HEK293 (cell line): ENCODE measurements around the gene SLC33A1.
A peak's percentile ranks its signal among the peaks of the same experiment; 100 is the strongest.
"Not testable (repeated sequence)": the region's sequence is repeated elsewhere in the genome, so short reads cannot be mapped to it uniquely, and the experiment has no call there.

Source experiments
- CTCF ChIA-PET: fragments of 350-600 bp; formaldehyde crosslinking; extraction: SDS; loops from one replicate; lab custom pipeline; 2021; ENCODE audit warnings: antibody characterized with exemption; lab: Yijun Ruan, JAX
- POLR2A ChIA-PET: fragments of 300-600 bp; formaldehyde crosslinking; extraction: SDS; loops from one replicate; lab custom pipeline; 2020; ENCODE audit warnings: antibody characterized with exemption, inconsistent platforms; lab: Yijun Ruan, JAX
- H3K27ac ChIP-seq: fragments of 200-500 bp; sonication (Bioruptor generic); 2 replicates; pipeline ENCODE4 v1.5.1; 2014; ENCODE audit warnings: low read depth, low read length, control low read depth, inconsistent platforms; ENCODE audit errors: extremely low read depth
- H3K36me3 ChIP-seq, 2 experiments: fragments of 200-500 bp in 1 of 2; sonication (Bioruptor generic) in 1 of 2; 1 replicate in 1 of 2; 2 replicates in 1 of 2; pipeline ENCODE4 v1.5.1; 2014 to 2017; ENCODE audit warnings: inconsistent platforms in 2 of 2, low read length in 2 of 2; ENCODE audit not compliant: control insufficient read depth in 2 of 2, insufficient read depth in 1 of 2
- H3K4me1 ChIP-seq: fragments of 200-500 bp; sonication (Bioruptor generic); 2 replicates; pipeline ENCODE4 v1.5.1; 2014; ENCODE audit warnings: mild to moderate bottlenecking, low read length, inconsistent platforms; ENCODE audit not compliant: control insufficient read depth, insufficient read depth
- H3K4me3 ChIP-seq: 2 replicates; pipeline ENCODE4 v1.5.1; 2011; ENCODE audit warnings: low read depth, mild to moderate bottlenecking, control low read depth, low read length, moderate library complexity
- H3K9me3 ChIP-seq: fragments of 200-500 bp; sonication (Bioruptor generic); 2 replicates; pipeline ENCODE4 v1.5.1; 2014; ENCODE audit warnings: low read depth, low read length, inconsistent platforms; ENCODE audit not compliant: control insufficient read depth, insufficient read depth
- IKZF3 ChIP-seq: fragments of 450-650 bp; IDR thresholded peaks from 2 replicates; pipeline ENCODE4 v1.5.0; 2018; ENCODE audit warnings: missing biosample characterization, mild to moderate bottlenecking, missing genetic modification characterization, moderate library complexity
- KLF1 ChIP-seq: fragments of 450-650 bp; formaldehyde crosslinking; IDR thresholded peaks from 2 replicates; pipeline ENCODE4 v1.5.1; 2016; ENCODE audit warnings: missing biosample characterization, missing genetic modification characterization
- KLF8 ChIP-seq: fragments of 450-650 bp; formaldehyde crosslinking; IDR thresholded peaks from 2 replicates; pipeline ENCODE4 v1.5.1; 2016; ENCODE audit warnings: missing biosample characterization, missing genetic modification characterization
- PBX3 ChIP-seq: sonication (generic); formaldehyde crosslinking; IDR thresholded peaks from 2 replicates; pipeline ENCODE4 v1.8.1; 2022; ENCODE audit warnings: mild to moderate bottlenecking, moderate library complexity, missing genetic modification reagents
- REPIN1 ChIP-seq: fragments of 450-650 bp; formaldehyde crosslinking; IDR thresholded peaks from 2 replicates; pipeline ENCODE4 v1.5.1; 2017; ENCODE audit warnings: missing biosample characterization, missing genetic modification characterization, low read depth
- ZFHX2 ChIP-seq: fragments of 450-650 bp; formaldehyde crosslinking; conservative IDR thresholded peaks from 2 replicates; pipeline ENCODE4 v1.5.1; 2016; ENCODE audit warnings: missing biosample characterization, missing genetic modification characterization
- ZFP41 ChIP-seq: fragments of 450-650 bp; formaldehyde crosslinking; IDR thresholded peaks from 2 replicates; pipeline ENCODE4 v1.5.1; 2016; ENCODE audit warnings: missing biosample characterization, missing genetic modification characterization, borderline replicate concordance
- ZNF10 ChIP-seq: fragments of 450-650 bp; formaldehyde crosslinking; IDR thresholded peaks from 2 replicates; pipeline ENCODE4 v1.5.1; 2017; ENCODE audit warnings: missing biosample characterization, missing genetic modification characterization
- ZNF16 ChIP-seq: fragments of 450-650 bp; formaldehyde crosslinking; IDR thresholded peaks from 2 replicates; pipeline ENCODE4 v1.5.1; 2016; ENCODE audit warnings: low read depth, missing biosample characterization, missing genetic modification characterization
- ZNF223 ChIP-seq: fragments of 450-650 bp; formaldehyde crosslinking; IDR thresholded peaks from 2 replicates; pipeline ENCODE4 v1.5.1; 2016; ENCODE audit warnings: missing biosample characterization, missing genetic modification characterization
- ZNF292 ChIP-seq: fragments of 450-650 bp; formaldehyde crosslinking; IDR thresholded peaks from 2 replicates; pipeline ENCODE4 v1.5.1; 2016; ENCODE audit warnings: low read depth, missing biosample characterization, missing genetic modification characterization, borderline replicate concordance
- ZNF302 ChIP-seq: fragments of 450-650 bp; formaldehyde crosslinking; IDR thresholded peaks from 2 replicates; pipeline ENCODE4 v1.5.1; 2016; ENCODE audit warnings: missing biosample characterization, missing genetic modification characterization, low read depth
- ZNF362 ChIP-seq: fragments of 450-650 bp; formaldehyde crosslinking; IDR thresholded peaks from 2 replicates; pipeline ENCODE4 v1.5.1; 2016; ENCODE audit warnings: missing biosample characterization, missing genetic modification characterization
- ZNF366 ChIP-seq: fragments of 450-650 bp; formaldehyde crosslinking; conservative IDR thresholded peaks from 2 replicates; pipeline ENCODE4 v1.5.1; 2016; ENCODE audit warnings: missing biosample characterization, missing genetic modification characterization
- ZNF423 ChIP-seq: fragments of 450-650 bp; formaldehyde crosslinking; IDR thresholded peaks from 2 replicates; pipeline ENCODE4 v1.5.1; 2016; ENCODE audit warnings: missing biosample characterization, missing genetic modification characterization
- ZNF426 ChIP-seq: fragments of 450-650 bp; formaldehyde crosslinking; IDR thresholded peaks from 2 replicates; pipeline ENCODE4 v1.5.1; 2017; ENCODE audit warnings: missing biosample characterization, missing genetic modification characterization, mild to moderate bottlenecking, inconsistent platforms, moderate library complexity
- ZNF48 ChIP-seq: fragments of 450-650 bp; formaldehyde crosslinking; IDR thresholded peaks from 2 replicates; pipeline ENCODE4 v1.5.1; 2016; ENCODE audit warnings: missing biosample characterization, missing genetic modification characterization
- ZNF510 ChIP-seq: fragments of 450-650 bp; formaldehyde crosslinking; IDR thresholded peaks from 2 replicates; pipeline ENCODE4 v1.5.1; 2018; ENCODE audit warnings: mild to moderate bottlenecking, missing genetic modification characterization, missing biosample characterization; ENCODE audit not compliant: insufficient replicate concordance
- ZNF544 ChIP-seq: fragments of 450-650 bp; formaldehyde crosslinking; IDR thresholded peaks from 2 replicates; pipeline ENCODE4 v1.5.0; 2017; ENCODE audit warnings: missing biosample characterization, missing genetic modification characterization
- ZSCAN30 ChIP-seq: fragments of 450-650 bp; IDR thresholded peaks from 2 replicates; pipeline ENCODE4 v1.5.1; 2018; ENCODE audit warnings: missing biosample characterization, mild to moderate bottlenecking, missing genetic modification characterization, moderate library complexity
- TF ChIP-seq, protein P1 (sequence below): IDR thresholded peaks from 2 replicates; pipeline ENCODE4 v1.6.1; 2011; ENCODE audit warnings: mild to moderate bottlenecking, low read depth, low read length, borderline replicate concordance
- TF ChIP-seq, protein P2 (sequence below): fragments of 450-650 bp; formaldehyde crosslinking; IDR thresholded peaks from 2 replicates; pipeline ENCODE4; 2016; ENCODE audit warnings: missing biosample characterization, missing genetic modification characterization

The SLC33A1 gene

GRCh38 chr3:155886915-155887314 is 32.7 kb upstream of the SLC33A1 start:
- ChIA-PET CTCF (no interaction called here), POLR2A (no interaction called here)
- H3K4me3 ChIP-seq, result no peak overlapping the region
- no peaks in the 10 kb centered on the region for H3K9me3 ChIP-seq
- H3K36me3 ChIP-seq, result no peaks in the 10 kb centered on the region
- H3K4me1 ChIP-seq, result no peaks in the 10 kb centered on the region
- H3K27ac ChIP-seq, result no peak overlapping the region
- TF ChIP-seq ZFP41 (tag by site-specific recombination), result no peak
- TF ChIP-seq ZNF302 (tag by site-specific recombination), result no peak
- TF ChIP-seq ZNF426, result no peak
- TF ChIP-seq REPIN1 (tag by site-specific recombination), result no peak
- no peak for TF ChIP-seq ZNF366 (tag by site-specific recombination)
- no peak for TF ChIP-seq IKZF3
- no peak for TF ChIP-seq ZNF10 (tag by site-specific recombination)
- TF ChIP-seq ZNF544 (tag by site-specific recombination), result no peak
- TF ChIP-seq ZNF223 (tag by site-specific recombination), result no peak
- TF ChIP-seq ZNF16 (tag by site-specific recombination), result no peak
- TF ChIP-seq ZNF423 (tag by site-specific recombination), result no peak
- TF ChIP-seq ZSCAN30 (tag by site-specific recombination), result no peak
- no peak for TF ChIP-seq ZNF510 (tag by site-specific recombination)
- TF ChIP-seq KLF8 (tag by site-specific recombination), result no peak

- TF ChIP-seq ZNF362, result 0 out of 2 replicates have a peak, but pooled peaks have one; percentile 14
- TF ChIP-seq, all 188 proteins: peak for 1; not testable (repeated sequence) for 187
- H3K4me3 ChIP-seq, H3K9me3 ChIP-seq, CTCF ChIA-PET, POLR2A ChIA-PET, H3K27ac ChIP-seq, H3K4me1 ChIP-seq, H3K36me3 ChIP-seq: not testable (repeated sequence)
Observed at GRCh38 chr3:155886348-155886747, 32.1 kb upstream of the SLC33A1 start.

GRCh38 chr3:155885292-155885691 is 31.1 kb upstream of the SLC33A1 start:
- Histone ChIP-seq H3K36me3 (no peaks in the 10 kb centered on the region), H3K4me1 (no peaks in the 10 kb centered on the region), H3K27ac (no peak overlapping the region), H3K9me3 (no peaks in the 10 kb centered on the region), H3K4me3 (no peak overlapping the region)
- TF ChIP-seq KLF1 (tag by site-specific recombination), result no peak
- TF ChIP-seq ZNF48, result no peak
- TF ChIP-seq, protein P1, sequence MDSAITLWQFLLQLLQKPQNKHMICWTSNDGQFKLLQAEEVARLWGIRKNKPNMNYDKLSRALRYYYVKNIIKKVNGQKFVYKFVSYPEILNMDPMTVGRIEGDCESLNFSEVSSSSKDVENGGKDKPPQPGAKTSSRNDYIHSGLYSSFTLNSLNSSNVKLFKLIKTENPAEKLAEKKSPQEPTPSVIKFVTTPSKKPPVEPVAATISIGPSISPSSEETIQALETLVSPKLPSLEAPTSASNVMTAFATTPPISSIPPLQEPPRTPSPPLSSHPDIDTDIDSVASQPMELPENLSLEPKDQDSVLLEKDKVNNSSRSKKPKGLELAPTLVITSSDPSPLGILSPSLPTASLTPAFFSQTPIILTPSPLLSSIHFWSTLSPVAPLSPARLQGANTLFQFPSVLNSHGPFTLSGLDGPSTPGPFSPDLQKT, result no peak
- TF ChIP-seq, protein P2, sequence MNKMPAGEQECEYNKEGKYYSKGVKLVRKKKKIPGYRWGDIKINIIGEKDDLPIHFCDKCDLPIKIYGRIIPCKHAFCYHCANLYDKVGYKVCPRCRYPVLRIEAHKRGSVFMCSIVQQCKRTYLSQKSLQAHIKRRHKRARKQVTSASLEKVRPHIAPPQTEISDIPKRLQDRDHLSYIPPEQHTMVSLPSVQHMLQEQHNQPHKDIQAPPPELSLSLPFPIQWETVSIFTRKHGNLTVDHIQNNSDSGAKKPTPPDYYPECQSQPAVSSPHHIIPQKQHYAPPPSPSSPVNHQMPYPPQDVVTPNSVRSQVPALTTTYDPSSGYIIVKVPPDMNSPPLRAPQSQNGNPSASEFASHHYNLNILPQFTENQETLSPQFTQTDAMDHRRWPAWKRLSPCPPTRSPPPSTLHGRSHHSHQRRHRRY, result no peak
- TF ChIP-seq PBX3 (CRISPR knock-in tag), result no peak
- no peak for TF ChIP-seq ZFHX2 (tag by site-specific recombination)
- TF ChIP-seq ZNF292 (tag by site-specific recombination), result no peak
- ChIA-PET POLR2A (interaction anchor here (1.4 kb wide), 1 partner anchor 14 kb away, joined by 5 read pairs; no protein-coding TSS in a partner anchor), CTCF (interaction anchor here (0.7 to 1.1 kb wide), 2 partner anchors 79 kb away, joined by 3 read pairs; partner anchors contain the start of gene C3orf33)
